GM18498 (cell line): Measurements from ENCODE around the gene C11orf87.

Source experiments
- ATAC-seq: cut with Tn5 transposase; IDR thresholded peaks from one replicate; pipeline ENCODE4 v1.9.1; 2021; ENCODE audit warnings: mild to moderate bottlenecking, moderate library complexity; ENCODE audit not compliant: unreplicated experiment

Gene C11orf87

GRCh38 chr11:109439684-109440083 is 17.7 kb downstream of the C11orf87 start:
- no peak for ATAC-seq

- no peak for ATAC-seq
These were observed 21.1 kb downstream of the C11orf87 start for GRCh38 chr11:109443052-109443451.

- no peak for ATAC-seq
These were observed 32.9 kb downstream of the C11orf87 start for GRCh38 chr11:109454857-109455256.
